Measurements from ENCODE around the gene MRPS7.

DNA sequence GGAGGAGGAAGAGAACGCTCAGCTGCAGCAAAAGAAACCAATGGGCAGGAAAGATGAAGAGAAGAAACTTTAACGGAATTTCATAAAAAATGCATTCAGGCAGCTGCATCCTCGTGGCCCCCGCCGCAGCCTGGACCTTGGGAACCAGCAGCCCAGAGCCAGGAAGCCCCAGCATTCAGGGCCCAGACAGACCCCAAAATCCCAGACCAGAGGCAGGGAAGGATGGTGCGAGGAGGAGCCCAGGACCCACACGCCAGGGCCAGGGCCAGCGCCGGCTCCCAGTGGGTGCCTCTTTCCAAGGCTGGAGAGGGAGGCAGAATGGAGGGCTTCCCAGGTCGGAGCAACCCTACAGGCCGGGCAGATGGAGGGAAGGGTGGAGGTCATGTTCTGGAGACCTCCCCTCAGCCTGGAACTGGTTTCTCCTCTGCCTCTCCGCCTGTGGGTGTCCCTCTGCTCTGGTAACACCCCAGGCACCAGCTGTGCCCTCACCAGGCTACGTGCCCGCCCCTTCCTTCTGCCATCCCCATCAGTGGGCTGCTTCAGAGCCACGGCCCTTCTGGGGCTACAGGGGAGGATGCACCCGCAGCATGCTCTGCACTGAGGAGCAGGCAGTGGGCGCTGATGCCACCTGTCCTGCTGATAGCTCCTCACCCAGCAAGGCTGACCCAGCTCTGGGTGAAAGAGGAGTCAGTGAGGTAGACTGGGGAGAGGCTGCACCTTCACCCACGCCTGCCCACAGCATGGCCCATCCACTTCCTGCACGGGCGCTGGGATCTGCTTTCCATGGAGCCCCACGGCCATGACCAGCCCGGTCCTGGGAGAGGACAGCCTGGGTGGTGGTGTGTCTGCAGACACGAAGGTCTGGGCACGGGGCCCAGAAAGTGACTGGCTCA lies 10.5 kb downstream of the MRPS7 start:
- TF ChIP-seq, protein P1, sequence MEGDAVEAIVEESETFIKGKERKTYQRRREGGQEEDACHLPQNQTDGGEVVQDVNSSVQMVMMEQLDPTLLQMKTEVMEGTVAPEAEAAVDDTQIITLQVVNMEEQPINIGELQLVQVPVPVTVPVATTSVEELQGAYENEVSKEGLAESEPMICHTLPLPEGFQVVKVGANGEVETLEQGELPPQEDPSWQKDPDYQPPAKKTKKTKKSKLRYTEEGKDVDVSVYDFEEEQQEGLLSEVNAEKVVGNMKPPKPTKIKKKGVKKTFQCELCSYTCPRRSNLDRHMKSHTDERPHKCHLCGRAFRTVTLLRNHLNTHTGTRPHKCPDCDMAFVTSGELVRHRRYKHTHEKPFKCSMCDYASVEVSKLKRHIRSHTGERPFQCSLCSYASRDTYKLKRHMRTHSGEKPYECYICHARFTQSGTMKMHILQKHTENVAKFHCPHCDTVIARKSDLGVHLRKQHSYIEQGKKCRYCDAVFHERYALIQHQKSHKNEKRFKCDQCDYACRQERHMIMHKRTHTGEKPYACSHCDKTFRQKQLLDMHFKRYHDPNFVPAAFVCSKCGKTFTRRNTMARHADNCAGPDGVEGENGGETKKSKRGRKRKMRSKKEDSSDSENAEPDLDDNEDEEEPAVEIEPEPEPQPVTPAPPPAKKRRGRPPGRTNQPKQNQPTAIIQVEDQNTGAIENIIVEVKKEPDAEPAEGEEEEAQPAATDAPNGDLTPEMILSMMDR (IDR thresholded peaks at IDR 0.05) = no peak
- TF ChIP-seq, protein P2, sequence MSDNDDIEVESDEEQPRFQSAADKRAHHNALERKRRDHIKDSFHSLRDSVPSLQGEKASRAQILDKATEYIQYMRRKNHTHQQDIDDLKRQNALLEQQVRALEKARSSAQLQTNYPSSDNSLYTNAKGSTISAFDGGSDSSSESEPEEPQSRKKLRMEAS (IDR thresholded peaks at IDR 0.05) = no peak
- no peak for TF ChIP-seq HOXB5 (CRISPR knock-in tag; IDR thresholded peaks at IDR 0.05)
- no peak for TF ChIP-seq SMC3 (IDR thresholded peaks at IDR 0.05)
- TF ChIP-seq POLR2A (IDR thresholded peaks at IDR 0.05; ENCODE audit: low read length) = no peak; the same call in 1 of the 2 replicates
- TF ChIP-seq, protein P3, sequence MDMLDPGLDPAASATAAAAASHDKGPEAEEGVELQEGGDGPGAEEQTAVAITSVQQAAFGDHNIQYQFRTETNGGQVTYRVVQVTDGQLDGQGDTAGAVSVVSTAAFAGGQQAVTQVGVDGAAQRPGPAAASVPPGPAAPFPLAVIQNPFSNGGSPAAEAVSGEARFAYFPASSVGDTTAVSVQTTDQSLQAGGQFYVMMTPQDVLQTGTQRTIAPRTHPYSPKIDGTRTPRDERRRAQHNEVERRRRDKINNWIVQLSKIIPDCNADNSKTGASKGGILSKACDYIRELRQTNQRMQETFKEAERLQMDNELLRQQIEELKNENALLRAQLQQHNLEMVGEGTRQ (IDR thresholded peaks at IDR 0.05) = no peak
- no peak for TF ChIP-seq MYC (IDR thresholded peaks at IDR 0.05; ENCODE audit: borderline replicate concordance, low read length)
- no peak for TF ChIP-seq RAD21 (conservative IDR thresholded peaks at IDR 0.05 in 1 of 2, IDR thresholded peaks at IDR 0.05 in 1 of 2)
- TF ChIP-seq CHD2 (IDR thresholded peaks at IDR 0.05; ENCODE audit: low read length, partially characterized antibody) = no peak
- TF ChIP-seq, protein P4, sequence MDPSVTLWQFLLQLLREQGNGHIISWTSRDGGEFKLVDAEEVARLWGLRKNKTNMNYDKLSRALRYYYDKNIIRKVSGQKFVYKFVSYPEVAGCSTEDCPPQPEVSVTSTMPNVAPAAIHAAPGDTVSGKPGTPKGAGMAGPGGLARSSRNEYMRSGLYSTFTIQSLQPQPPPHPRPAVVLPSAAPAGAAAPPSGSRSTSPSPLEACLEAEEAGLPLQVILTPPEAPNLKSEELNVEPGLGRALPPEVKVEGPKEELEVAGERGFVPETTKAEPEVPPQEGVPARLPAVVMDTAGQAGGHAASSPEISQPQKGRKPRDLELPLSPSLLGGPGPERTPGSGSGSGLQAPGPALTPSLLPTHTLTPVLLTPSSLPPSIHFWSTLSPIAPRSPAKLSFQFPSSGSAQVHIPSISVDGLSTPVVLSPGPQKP (IDR thresholded peaks at IDR 0.05; ENCODE audit: low read depth, low read length) = no peak
- no peak for TF ChIP-seq EP300 (IDR thresholded peaks at IDR 0.05)
- TF ChIP-seq RNF2 (IDR thresholded peaks at IDR 0.05; ENCODE audit: borderline replicate concordance, low read depth) = no peak
- TF ChIP-seq RCOR1 (IDR thresholded peaks at IDR 0.05; ENCODE audit: low read depth, low read length) = no peak
